ENCODE data around the gene BID.

BID gene

DNA sequence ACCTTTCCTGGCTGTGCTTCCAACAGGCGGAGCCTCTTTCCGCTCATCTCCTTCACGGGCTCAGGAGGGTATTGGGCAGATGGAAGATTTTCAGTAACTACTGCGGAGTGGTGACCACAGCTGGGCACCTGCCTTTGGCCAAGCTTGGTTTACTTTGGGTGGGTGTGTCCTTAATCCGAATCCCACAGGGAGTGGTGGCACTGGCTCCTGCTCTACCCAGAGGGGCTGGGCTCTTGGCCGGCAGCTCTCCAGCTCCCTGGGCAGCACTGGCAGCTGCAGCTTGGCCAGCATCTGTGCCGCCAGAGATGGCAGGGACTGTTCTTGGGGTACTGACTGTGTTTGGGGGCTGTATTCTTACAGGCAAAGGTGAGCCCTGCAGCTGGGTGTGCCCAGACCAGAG, 29.8 kb downstream of the BID start:
- no peak for TF ChIP-seq POLR2AphosphoS5 (IDR thresholded peaks at IDR 0.05; ENCODE audit: low read depth, low read length)
- TF ChIP-seq FOXP2 (optimal IDR thresholded peaks at IDR 0.05; ENCODE audit: borderline replicate concordance, extremely low read depth, extremely low read length, insufficient read depth) = no peak

DNA sequence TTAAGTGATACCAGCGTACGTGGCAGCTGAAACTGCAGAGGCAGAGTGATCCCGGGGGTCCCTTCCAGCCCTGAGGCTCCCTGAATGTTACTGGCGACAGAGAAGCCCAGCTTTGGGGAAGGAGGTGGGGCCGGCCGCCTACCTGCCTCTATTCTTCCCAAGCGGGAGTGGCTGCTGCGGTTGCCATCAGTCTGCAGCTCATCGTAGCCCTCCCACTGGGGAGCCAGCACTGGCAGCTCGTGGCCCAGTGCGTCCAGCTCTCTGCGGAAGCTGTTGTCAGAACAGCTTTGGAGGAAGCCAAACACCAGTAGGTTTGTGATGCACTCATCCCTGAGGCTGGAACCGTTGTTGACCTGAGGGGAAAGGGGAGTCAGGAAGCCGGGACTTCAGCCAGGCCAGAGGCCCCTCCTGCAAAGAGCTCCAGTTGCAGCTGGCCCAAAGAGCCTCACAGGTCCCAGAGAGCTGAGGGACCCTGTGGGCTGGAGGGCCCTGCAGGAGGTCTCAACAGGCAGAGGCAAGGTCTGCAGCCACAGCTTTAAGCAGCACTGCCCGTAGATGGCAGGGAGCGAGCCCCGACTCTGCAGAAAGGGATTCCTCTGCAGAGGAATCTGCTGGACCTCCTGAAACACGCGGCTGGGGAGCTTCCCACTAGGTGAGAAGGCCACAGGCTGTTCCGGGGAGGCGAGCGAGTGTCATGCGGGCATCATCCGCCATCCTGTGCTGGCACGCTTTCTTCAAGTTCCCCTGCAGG, 30.4 kb downstream of the BID start:
- TF ChIP-seq TAF1 (IDR thresholded peaks at IDR 0.05; ENCODE audit: borderline replicate concordance, insufficient read depth, low read length) = no peak
- TF ChIP-seq, protein P1, sequence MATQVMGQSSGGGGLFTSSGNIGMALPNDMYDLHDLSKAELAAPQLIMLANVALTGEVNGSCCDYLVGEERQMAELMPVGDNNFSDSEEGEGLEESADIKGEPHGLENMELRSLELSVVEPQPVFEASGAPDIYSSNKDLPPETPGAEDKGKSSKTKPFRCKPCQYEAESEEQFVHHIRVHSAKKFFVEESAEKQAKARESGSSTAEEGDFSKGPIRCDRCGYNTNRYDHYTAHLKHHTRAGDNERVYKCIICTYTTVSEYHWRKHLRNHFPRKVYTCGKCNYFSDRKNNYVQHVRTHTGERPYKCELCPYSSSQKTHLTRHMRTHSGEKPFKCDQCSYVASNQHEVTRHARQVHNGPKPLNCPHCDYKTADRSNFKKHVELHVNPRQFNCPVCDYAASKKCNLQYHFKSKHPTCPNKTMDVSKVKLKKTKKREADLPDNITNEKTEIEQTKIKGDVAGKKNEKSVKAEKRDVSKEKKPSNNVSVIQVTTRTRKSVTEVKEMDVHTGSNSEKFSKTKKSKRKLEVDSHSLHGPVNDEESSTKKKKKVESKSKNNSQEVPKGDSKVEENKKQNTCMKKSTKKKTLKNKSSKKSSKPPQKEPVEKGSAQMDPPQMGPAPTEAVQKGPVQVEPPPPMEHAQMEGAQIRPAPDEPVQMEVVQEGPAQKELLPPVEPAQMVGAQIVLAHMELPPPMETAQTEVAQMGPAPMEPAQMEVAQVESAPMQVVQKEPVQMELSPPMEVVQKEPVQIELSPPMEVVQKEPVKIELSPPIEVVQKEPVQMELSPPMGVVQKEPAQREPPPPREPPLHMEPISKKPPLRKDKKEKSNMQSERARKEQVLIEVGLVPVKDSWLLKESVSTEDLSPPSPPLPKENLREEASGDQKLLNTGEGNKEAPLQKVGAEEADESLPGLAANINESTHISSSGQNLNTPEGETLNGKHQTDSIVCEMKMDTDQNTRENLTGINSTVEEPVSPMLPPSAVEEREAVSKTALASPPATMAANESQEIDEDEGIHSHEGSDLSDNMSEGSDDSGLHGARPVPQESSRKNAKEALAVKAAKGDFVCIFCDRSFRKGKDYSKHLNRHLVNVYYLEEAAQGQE (IDR thresholded peaks at IDR 0.05; ENCODE audit: insufficient read depth in 1 of 2, low read depth in 2 of 2, low read length in 2 of 2) = no peak
- TF ChIP-seq SIN3A (IDR thresholded peaks at IDR 0.05; ENCODE audit: borderline replicate concordance, insufficient read depth, low read length) = no peak
- TF ChIP-seq FOXP2 (optimal IDR thresholded peaks at IDR 0.05; ENCODE audit: borderline replicate concordance, extremely low read depth, extremely low read length, insufficient read depth) = no peak
- TF ChIP-seq POLR2AphosphoS5 (IDR thresholded peaks at IDR 0.05; ENCODE audit: low read depth, low read length) = no peak

DNA sequence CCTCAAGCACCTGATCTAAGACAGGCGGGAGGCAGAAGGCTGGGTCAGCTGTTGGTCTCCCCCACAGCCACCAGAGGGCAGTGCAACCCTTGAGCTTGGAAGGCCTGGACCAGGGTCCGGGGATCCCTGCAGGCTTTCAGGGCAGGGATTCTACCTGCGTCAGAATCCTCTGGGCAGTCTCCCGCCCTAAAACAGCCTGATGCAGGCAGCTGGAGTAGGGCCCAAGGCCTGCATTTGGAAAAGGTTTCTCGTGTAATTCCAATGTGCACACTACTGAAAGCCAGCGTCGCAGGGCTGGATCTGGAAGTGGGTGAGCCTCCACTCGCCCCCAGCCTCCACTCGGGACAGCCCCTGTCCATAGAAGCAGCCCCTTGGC, 31.8 kb downstream of the BID start:
- no peak for TF ChIP-seq TAF1 (IDR thresholded peaks at IDR 0.05; ENCODE audit: borderline replicate concordance, insufficient read depth, low read length)
- no peak for TF ChIP-seq POLR2AphosphoS5 (IDR thresholded peaks at IDR 0.05; ENCODE audit: low read depth, low read length)
- TF ChIP-seq, protein P1 (IDR thresholded peaks at IDR 0.05; ENCODE audit: insufficient read depth in 1 of 2, low read depth in 2 of 2, low read length in 2 of 2) = no peak
- TF ChIP-seq SIN3A (IDR thresholded peaks at IDR 0.05; ENCODE audit: borderline replicate concordance, insufficient read depth, low read length) = no peak
- TF ChIP-seq FOXP2 (optimal IDR thresholded peaks at IDR 0.05; ENCODE audit: borderline replicate concordance, extremely low read depth, extremely low read length, insufficient read depth) = no peak

DNA sequence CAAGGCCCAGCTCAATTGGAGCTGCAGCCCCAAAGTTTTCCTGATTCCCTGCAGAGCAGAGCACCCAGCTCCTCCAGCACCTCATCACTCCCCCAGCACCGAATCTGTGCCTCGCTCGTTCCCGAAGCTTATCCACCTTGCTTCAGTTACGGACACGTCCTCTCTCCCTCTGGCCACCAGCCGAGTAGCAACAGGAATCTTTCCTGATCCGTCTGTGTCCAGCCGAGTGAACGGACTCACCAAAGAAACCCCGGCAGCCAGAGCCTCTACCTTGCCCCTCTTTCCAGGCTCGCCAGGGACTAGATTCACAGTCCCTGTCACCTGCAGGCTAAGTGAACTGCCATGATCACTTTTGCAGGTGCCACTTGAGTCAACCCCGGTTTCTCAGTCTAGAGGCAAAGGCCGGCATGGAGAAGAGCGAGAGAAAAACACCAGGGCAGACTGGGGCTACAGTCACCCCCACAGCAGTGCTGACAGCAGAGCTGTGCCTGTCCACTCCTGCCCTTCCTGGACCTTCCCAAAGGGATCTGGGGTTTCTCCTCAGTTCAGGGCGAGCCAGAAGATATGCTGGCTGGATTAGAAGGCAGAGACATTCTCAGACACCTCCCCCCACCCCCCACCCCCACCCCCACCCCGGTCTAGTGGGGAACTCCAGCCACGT, 32.3 kb downstream of the BID start:
- no peak for TF ChIP-seq TAF1 (IDR thresholded peaks at IDR 0.05; ENCODE audit: borderline replicate concordance, insufficient read depth, low read length)
- TF ChIP-seq FOXP2 (optimal IDR thresholded peaks at IDR 0.05; ENCODE audit: borderline replicate concordance, extremely low read depth, extremely low read length, insufficient read depth) = no peak

DNA sequence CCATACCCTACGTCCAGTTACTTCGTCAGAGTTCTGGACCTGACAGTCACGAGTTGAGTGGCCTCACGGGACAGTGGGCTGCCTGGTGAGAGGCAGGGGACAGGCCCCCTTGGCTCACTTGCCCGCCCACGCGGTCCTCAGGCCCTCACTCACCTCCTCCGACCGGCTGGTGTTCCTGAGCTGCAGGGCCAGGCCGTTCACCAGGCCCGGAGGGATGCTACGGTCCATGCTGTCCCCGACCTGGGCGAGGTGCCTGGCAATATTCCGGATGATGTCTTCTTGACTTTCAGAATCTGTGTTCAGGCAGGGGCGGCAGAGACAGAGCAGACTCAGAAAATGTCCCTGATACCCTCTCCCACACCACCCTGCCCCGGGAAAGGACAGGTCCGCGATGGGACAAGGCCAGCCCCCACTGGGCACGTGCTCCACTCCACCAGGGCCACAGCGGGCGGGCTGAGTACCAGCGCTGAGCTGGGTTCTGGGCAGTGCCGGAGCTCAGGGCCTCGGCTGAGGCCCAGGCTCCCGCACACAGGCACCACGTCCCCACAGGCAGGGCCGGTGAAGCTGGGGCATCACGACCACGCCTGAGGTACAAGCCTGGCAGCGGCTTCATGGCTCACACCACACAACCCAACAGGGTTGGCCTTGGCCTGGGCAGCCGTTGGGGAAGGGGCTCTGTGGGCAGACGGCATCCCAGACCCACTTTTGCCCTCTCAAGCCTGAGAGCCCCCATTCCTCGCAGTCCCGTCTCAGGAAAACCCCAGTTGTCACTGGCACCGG, 34.9 kb downstream of the BID start:
- TF ChIP-seq TAF1 (IDR thresholded peaks at IDR 0.05; ENCODE audit: borderline replicate concordance, insufficient read depth, low read length) = no peak
- TF ChIP-seq FOXP2 (optimal IDR thresholded peaks at IDR 0.05; ENCODE audit: borderline replicate concordance, extremely low read depth, extremely low read length, insufficient read depth) = no peak
- no peak for TF ChIP-seq SIN3A (IDR thresholded peaks at IDR 0.05; ENCODE audit: borderline replicate concordance, insufficient read depth, low read length)
- TF ChIP-seq, protein P1 (IDR thresholded peaks at IDR 0.05; ENCODE audit: insufficient read depth in 1 of 2, low read depth in 2 of 2, low read length in 2 of 2) = no peak
